Stimulated activated naive CD4-positive, alpha-beta T cell treated with Interleukin-2 at 50 U/mL for 16 hours (primary cell): Measurements from ENCODE around the gene KCNN3.

Experiments used
- DNase-seq: peaks from one replicate; lab custom pipeline; 2025; lab: John Stamatoyannopoulos, UW

Gene KCNN3

DNA sequence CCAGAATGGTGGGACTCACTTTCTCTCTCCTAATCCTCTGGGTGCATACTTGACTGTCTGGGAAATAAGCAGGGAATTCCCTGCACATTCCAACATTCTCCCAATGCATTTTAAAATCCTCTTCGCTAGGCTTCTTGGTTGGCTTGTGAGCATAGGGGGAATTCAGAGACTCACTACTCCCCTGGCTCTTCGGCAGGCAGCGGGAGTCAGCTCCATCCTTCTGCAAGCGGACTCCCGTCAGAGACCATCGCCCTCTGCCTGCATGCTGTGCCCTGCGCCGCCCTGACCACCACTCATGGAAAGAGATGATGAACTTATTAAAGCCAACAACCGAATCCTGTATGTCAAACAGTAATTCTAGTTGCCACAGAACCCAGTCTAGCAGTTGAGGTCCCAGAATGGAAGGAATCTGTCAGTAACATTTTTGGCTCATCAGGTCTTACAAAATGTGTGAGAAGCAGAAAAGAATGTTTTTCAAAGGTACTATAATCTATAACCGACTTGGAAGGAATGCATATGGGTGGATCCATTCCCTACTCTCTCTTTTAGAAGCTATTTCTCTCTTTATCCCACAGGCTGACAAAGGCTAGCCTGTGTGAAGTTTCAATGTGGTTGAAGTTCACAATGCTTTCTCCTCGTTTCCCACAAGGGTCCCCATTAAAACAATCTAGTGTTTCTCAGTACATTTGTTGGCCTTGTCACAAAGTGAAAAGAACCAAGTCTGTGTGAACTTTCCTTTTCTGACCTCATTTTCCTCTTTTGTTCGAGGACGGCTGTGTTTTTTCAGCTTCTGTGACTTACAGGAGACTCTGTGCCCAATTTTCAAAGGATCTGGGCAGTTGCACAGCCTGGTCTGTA lies 143.0 kb downstream of the KCNN3 start:
- DNase-seq = no peak

DNA sequence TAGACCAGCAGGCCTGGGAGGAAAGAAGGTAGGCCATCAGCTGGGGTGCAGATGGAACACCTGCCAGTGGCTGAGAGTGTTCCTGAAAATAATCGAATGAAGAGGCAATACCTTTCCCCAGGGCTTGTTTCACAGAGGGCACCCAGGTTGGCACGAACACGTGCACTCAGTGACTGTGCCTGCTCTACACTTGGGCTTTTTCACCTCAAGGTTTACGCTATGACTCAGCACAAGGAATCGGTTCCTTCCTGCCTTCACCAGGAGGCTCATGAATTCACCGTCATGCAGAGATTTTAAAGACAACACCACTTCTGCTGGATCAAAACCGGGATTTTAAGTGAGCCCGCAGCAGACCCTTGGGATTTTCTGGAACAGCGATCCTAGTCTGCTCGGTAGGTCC lies 143.6 kb downstream of the KCNN3 start:
- no peak for DNase-seq

- DNase-seq = no peak
Measured at GRCh38 chr1:154725865-154726264, 144.2 kb downstream of the KCNN3 start.

DNA sequence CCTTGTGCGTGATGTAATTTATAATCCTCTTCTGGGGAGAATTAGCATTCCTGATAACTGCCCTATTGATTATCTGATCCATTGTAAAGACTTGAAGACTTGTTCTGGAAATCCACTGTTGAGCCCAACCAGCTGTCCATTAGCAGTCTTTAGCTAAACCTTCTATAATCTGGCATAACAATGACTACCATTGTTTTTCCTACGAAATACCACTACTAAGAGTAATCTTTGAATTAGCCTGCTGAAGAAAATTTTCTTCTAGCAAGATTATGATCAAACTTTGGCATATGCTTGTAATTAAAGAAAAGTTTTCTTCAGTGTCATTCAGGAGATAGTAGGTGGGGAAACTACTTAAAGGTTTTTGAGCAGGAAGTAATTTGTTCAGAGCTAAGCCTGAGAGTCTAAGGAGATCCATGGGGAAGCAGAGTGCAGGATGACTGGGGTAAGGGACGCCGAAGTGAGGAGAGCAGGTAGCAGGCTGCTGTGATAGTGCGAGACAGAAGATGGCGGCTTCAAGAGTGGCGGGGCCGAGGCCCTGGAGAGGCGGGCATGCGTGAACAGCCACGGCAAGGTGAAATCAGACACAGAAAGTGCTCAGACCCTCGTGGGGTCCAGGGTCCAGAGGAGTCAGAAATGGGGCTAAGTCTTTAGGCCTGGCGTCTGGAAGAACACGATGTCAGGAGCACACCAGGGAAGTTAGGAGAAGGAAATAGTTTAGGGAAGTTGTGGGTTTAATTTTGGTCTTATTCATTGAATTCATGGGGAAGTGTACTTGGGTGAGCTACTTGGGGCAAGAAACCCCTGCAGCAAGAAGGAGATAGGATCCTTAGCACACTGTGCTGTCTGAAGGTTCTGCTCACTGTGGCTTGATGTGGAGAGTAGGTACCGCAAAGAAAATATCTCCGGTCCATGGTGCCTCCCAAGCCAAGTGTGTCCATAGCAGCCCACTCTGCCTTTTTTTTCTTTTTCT lies 149.5 kb downstream of the KCNN3 start:
- no peak for DNase-seq

GRCh38 chr1:154719586-154720327 lies 150.3 kb downstream of the KCNN3 start:
- no peak for DNase-seq

- no peak for DNase-seq
Measured at GRCh38 chr1:154718566-154718965, 151.5 kb downstream of the KCNN3 start.

GRCh38 chr1:154717528-154717924 lies 152.6 kb downstream of the KCNN3 start:
- DNase-seq = no peak

DNA sequence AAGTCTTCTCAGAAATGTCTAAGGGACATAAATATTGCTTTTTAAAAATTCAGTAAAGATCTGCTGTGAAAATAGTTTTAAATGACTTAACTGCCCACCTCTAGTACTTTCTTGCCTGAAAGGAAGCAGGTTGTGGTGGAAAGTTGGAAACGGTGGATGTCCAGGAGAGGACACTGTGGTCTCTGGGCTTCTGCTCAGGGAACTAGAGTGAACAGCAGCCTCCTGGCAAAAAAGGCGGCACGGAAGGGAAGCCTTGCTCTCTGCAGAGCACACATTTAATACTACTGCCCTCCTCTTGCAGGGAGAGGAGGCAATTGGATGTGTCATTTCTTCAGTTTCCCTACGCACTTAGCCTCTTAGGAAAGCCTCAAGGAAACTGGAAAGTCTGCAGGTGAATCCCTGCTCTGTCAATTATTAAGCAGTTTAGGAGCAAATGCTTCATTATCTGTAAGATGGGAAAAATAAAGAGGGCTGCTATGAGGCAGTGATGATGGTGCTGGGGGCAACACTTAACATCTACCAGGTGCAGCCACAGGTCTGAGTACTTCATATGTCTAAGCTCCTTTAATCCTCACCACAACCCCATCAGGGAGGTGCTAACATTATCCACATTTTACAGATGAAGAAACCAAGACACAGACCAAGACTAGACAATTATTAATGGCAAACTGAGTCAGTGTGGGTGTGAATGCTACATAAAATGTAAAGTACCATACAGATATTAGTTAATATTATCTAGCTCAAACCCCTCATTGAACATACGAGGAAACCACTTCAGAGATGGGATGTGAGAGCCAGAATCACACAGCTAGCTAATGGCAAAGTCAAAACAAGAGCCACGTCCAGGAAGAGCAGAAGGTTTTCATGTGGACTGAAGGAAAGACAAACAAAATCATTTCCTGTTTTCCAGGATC lies 153.2 kb downstream of the KCNN3 start:
- DNase-seq = no peak

- no peak for DNase-seq
Measured at GRCh38 chr1:154716011-154716410, 154.1 kb downstream of the KCNN3 start.

DNA sequence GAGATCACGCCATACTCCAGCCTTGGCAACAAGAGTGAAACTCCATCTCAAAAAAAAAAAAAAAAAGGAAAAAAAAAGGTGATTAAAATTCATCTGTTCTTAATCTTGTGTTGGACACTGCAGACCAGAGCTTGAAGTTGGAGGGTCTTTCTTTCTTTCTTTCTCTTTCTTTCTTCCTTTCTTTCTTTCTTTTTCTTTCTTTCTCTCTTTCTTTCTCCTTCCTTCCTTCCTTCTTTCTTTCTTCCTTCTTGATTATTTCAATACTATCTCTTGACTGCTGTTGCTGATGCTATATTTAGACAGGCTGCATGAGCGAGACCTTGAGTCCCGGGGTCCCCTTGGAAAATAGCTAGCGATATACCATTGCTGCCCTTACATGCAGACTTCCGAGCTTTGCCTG lies 154.7 kb downstream of the KCNN3 start:
- no peak for DNase-seq

DNA sequence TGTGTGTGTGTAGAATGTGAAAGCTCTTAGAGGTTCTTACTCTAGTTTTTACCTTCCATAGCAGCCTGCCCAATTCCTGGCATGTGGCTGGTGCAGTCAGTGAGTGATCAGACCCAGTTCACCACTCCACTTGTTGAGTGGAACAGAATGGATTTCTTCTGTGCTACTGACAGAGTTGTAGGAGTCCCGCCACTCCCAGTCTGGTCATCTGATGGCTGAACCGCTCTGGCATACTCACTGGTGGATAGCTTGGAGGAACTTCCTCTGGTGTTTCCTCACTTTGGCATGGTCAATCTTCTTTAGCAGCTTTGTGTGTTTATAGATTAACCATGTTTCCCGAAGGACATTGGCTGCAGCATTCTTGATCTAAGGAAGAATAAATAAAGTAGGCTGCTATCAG lies 155.4 kb downstream of the KCNN3 start:
- no peak for DNase-seq

- DNase-seq = no peak
Measured at GRCh38 chr1:154714052-154714623, 155.9 kb downstream of the KCNN3 start.

DNA sequence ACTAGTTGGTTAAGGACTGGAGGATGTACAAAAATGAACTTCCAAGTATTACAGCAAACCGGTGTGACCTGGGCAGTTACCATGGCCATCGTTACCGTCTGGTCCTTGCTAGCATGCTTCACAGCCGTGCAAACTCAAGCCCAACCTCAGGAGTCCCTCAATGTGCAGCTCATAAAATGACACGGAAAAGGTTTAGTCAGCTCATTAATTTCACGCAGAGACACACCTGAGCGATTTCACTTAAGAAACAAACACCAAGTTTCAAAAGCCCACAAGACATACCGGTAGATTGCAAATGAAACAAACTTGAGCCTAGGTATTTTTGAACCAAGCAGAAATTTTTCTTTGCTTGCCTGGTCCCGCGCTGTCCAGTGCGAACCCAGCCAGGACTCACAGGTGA lies 157.1 kb downstream of the KCNN3 start:
- DNase-seq = no peak

DNA sequence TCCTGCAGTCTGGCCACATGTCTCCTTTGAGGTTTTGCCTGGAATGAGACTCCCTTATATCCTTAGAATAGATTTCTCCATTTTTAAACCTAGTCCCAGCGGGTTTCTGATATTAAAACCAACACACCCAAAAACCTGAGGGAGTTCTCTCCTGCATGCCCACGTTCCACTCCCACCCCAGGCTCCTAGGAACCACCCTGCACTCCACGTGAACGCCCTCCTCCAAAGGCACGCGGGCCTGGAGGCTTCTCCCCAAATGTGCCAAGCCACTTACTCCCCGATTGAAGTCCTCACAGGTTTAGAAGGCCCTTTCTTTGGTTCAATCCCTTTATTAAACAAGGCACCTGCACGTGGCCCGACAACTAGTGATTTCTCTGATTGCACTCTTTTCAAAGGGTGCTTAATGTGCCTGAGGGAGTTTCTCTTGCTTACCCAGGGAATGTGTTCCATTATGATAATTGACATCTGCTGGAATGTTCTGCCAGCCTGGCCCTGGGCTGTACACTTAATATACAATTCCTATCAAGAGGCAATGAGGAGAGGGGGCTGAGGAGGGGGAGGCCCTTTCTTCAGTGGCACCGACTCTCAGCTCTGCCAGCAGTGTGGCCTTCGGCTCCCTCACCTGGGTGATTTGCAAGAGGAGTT lies 157.8 kb downstream of the KCNN3 start:
- no peak for DNase-seq

DNA sequence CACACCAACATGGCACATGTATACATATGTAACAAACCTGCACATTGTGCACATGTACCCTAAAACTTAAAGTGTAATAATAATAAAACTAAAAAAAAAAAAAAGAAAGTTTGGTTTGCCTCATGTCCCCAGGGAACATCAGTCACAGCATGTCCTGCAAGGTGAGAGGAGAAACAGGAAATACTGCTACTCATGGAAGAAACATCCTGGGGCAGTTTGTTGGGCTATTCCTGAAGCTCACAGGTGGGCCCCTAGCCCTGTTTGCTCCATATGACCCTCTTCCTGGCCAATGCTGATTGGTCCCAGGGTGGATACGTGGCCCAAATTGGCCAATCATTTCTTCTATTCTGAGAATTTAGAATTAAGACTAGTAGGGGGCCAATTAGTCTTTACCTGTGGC lies 158.7 kb downstream of the KCNN3 start:
- no peak for DNase-seq

DNA sequence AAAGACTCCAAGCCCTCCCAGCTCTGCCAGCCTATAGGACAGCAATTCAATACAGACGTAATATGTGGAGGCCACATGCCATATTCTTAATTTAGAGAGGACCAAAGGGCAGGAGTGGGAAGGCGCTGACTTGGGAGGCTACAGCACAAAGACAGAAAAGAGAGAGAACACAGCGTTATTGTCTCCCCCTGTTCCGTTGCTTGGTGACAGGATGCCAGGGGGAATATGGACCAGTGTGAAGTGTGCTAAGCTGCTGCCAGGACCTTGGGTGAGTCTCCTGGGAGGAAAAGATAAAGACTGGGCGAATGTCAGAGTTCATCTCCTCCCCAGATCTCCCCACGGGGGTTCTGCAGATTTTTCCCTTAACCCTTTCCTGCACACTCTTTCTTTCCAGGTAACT lies 160.0 kb downstream of the KCNN3 start:
- no peak for DNase-seq

GRCh38 chr1:154707901-154708463 lies 162.1 kb downstream of the KCNN3 start:
- no peak for DNase-seq

- DNase-seq = no peak
Measured at GRCh38 chr1:154706851-154707250, 163.2 kb downstream of the KCNN3 start.

- DNase-seq = no peak
Measured at GRCh38 chr1:154705544-154705943, 164.5 kb downstream of the KCNN3 start.

- no peak for DNase-seq
Measured at GRCh38 chr1:154703170-154703569, 166.9 kb downstream of the KCNN3 start.
